Osteoblast (primary cell): ENCODE data around the gene SH3BP2. TPM values are rescaled to one million over a fixed set of nuclear protein-coding genes. Genes with fewer than 3 reads are reported as not detected.

Source experiments
- DNase-seq: peaks from one replicate; pipeline ENCODE4 v3.0.0; 2011; ENCODE audit warnings: low spot score, mixed read lengths; ENCODE audit not compliant: insufficient read length; ENCODE audit errors: missing footprints
- H2AFZ ChIP-seq: 2 replicates; pipeline ENCODE4 v1.6.0; 2011; ENCODE audit warnings: mild to moderate bottlenecking, low read length
- H3K27ac ChIP-seq: 2 replicates; pipeline ENCODE4 v1.5.1; 2011; ENCODE audit warnings: mild to moderate bottlenecking, low read depth, low read length, moderate library complexity
- H3K27me3 ChIP-seq: 2 replicates; pipeline ENCODE4 v1.6.0; 2012; ENCODE audit warnings: mild to moderate bottlenecking, control low read depth, inconsistent platforms, low read length, moderate library complexity; ENCODE audit not compliant: insufficient read depth
- H3K36me3 ChIP-seq: 2 replicates; pipeline ENCODE4 v1.5.1; 2011; ENCODE audit warnings: mild to moderate bottlenecking, low read length, control low read depth, moderate library complexity; ENCODE audit not compliant: insufficient read depth
- H3K4me1 ChIP-seq: 2 replicates; pipeline ENCODE4 v1.5.1; 2011; ENCODE audit warnings: mild to moderate bottlenecking, low read length, control low read depth, moderate library complexity; ENCODE audit not compliant: insufficient read depth
- H3K4me2 ChIP-seq: 2 replicates; pipeline ENCODE4 v1.6.0; 2011; ENCODE audit warnings: mild to moderate bottlenecking, low read length; ENCODE audit not compliant: insufficient read depth
- H3K4me3 ChIP-seq: fragments of 200-600 bp; sonication (generic); 3 replicates; pipeline ENCODE4 v1.5.1; 2012; ENCODE audit warnings: mild to moderate bottlenecking, low read length, inconsistent platforms; ENCODE audit not compliant: insufficient read depth
- H3K79me2 ChIP-seq: 2 replicates; pipeline ENCODE4 v1.6.0; 2012; ENCODE audit warnings: mild to moderate bottlenecking, low read length, control low read depth, inconsistent platforms; ENCODE audit not compliant: insufficient read depth
- H3K9me3 ChIP-seq: 2 replicates; pipeline ENCODE4 v1.5.1; 2011; ENCODE audit warnings: low read depth, low read length, control low read depth
- H4K20me1 ChIP-seq: 2 replicates; pipeline ENCODE4 v1.6.0; 2012; ENCODE audit warnings: mild to moderate bottlenecking, low read length, control low read depth; ENCODE audit not compliant: insufficient read depth
- CTCF ChIP-seq: IDR thresholded peaks from 2 replicates; pipeline ENCODE4 v1.5.1; 2011; ENCODE audit warnings: mild to moderate bottlenecking, low read depth, low read length, moderate library complexity; ENCODE audit errors: extremely low read depth
- total RNA-seq: library from RNA; depleted of rRNA; stranded (reverse); fragments of >200 nt; gene quantifications from 2 replicates; pipeline ENCODE4 v1.2.3, GENCODE V29; 2012

Gene SH3BP2
- total RNA-seq, 1 donor: 26.4 TPM

GRCh38 chr4:2803624-2804448 is 11.0 kb downstream of the SH3BP2 start:
- no peaks in the 10 kb centered on the region for H3K36me3 ChIP-seq
- peaks cover 21% of the 10 kb centered on the region for H3K4me1 ChIP-seq
- no peak for TF ChIP-seq CTCF
- H2AFZ ChIP-seq: no peak overlapping the region
- H4K20me1 ChIP-seq: peaks cover 5% of the 10 kb centered on the region
- no peaks in the 10 kb centered on the region for H3K9me3 ChIP-seq
- H3K4me3 ChIP-seq: no peak overlapping the region
- peaks cover 74% of the 10 kb centered on the region for H3K79me2 ChIP-seq
- no peak overlapping the region for H3K27ac ChIP-seq
- no peaks in the 10 kb centered on the region for H3K27me3 ChIP-seq
- peak; percentile 76 for DNase-seq
- H3K4me2 ChIP-seq: no peak overlapping the region

GRCh38 chr4:2804449-2804972 is 11.6 kb downstream of the SH3BP2 start:
- Histone ChIP-seq H3K4me1 (peaks cover 21% of the 10 kb centered on the region), H2AFZ (no peak overlapping the region), H3K4me3 (no peak overlapping the region), H3K9me3 (no peaks in the 10 kb centered on the region), H3K27me3 (no peaks in the 10 kb centered on the region), H4K20me1 (peaks cover 5% of the 10 kb centered on the region), H3K4me2 (no peak overlapping the region), H3K27ac (no peak overlapping the region), H3K79me2 (peaks cover 69% of the 10 kb centered on the region), H3K36me3 (no peaks in the 10 kb centered on the region)
- no peak for TF ChIP-seq CTCF
- peak; percentile 79 for DNase-seq

GRCh38 chr4:2804973-2805501 is 12.2 kb downstream of the SH3BP2 start:
- Histone ChIP-seq H3K4me2 (no peak overlapping the region), H3K4me3 (no peak overlapping the region), H3K36me3 (no peaks in the 10 kb centered on the region), H3K79me2 (peaks cover 66% of the 10 kb centered on the region), H3K4me1 (peaks cover 20% of the 10 kb centered on the region), H3K27ac (no peak overlapping the region), H3K9me3 (no peaks in the 10 kb centered on the region), H4K20me1 (peaks cover 5% of the 10 kb centered on the region), H2AFZ (no peak overlapping the region), H3K27me3 (no peaks in the 10 kb centered on the region)
- TF ChIP-seq CTCF: no peak
- DNase-seq: peak; percentile 43

- no peak for TF ChIP-seq CTCF
Measured at GRCh38 chr4:2805712-2806389, 13.0 kb downstream of the SH3BP2 start.

More at GRCh38 chr4:2805712-2806389, 13.0 kb downstream of the SH3BP2 start:
- Histone ChIP-seq H3K79me2 (peaks cover 63% of the 10 kb centered on the region), H3K4me1 (peaks cover 11% of the 10 kb centered on the region), H3K4me3 (no peak overlapping the region), H3K9me3 (no peaks in the 10 kb centered on the region), H3K27me3 (no peaks in the 10 kb centered on the region), H2AFZ (no peak overlapping the region), H3K4me2 (no peak overlapping the region), H3K36me3 (no peaks in the 10 kb centered on the region), H3K27ac (no peak overlapping the region), H4K20me1 (peaks cover 5% of the 10 kb centered on the region)
- DNase-seq: peak; percentile 49
